Measurements from ENCODE around the gene SSBP4. TPM values are rescaled to one million over a fixed set of nuclear protein-coding genes. Genes with fewer than 3 reads are reported as not detected.

The SSBP4 gene
- total RNA-seq, 1 donor from 2014 or later, result 56.6 TPM

GRCh38 chr19:18428173-18428786 is 9.1 kb downstream of the SSBP4 start:
- no peaks in the 10 kb centered on the region for H3K27me3 Mint-ChIP-seq (ENCODE audit: low read depth, unreplicated experiment)
- H3K36me3 Mint-ChIP-seq (ENCODE audit: low read depth, unreplicated experiment), result peaks cover under 1% of the 10 kb centered on the region
- peaks cover 44% of the 10 kb centered on the region for H4K20me1 ChIP-seq (ENCODE audit: insufficient read depth, low read length)
- H3K4me1 Mint-ChIP-seq (ENCODE audit: low read depth, unreplicated experiment), result peaks cover 5% of the 10 kb centered on the region
- no peaks in the 10 kb centered on the region for H3K27me3 ChIP-seq (ENCODE audit: insufficient read depth, low read length)
- H3K4me3 ChIP-seq (ENCODE audit: insufficient read depth, low read depth, low read length), result no peak overlapping the region
- H3K9me3 ChIP-seq (ENCODE audit: insufficient read depth, low read depth, low read length), result no peaks in the 10 kb centered on the region
- H3K4me3 Mint-ChIP-seq (ENCODE audit: unreplicated experiment), result no peak overlapping the region
- H3K4me2 ChIP-seq (ENCODE audit: low read length), result peak overlapping the region; percentile 84
- H3K79me2 ChIP-seq (ENCODE audit: insufficient read depth, low read length), result peaks cover 51% of the 10 kb centered on the region
- H3K36me3 ChIP-seq (ENCODE audit: insufficient read depth, low read length), result no peaks in the 10 kb centered on the region
- no peaks in the 10 kb centered on the region for H3K9me3 Mint-ChIP-seq (ENCODE audit: unreplicated experiment)
- H3K27ac Mint-ChIP-seq (ENCODE audit: unreplicated experiment), result peak overlapping the region; percentile 12
- peaks cover 42% of the 10 kb centered on the region for H3K4me1 ChIP-seq (ENCODE audit: insufficient read depth, low read length)
- peak overlapping the region; percentile 75 for H3K9ac ChIP-seq (ENCODE audit: low read length)
- DNase-seq (ENCODE audit: low read depth) (no peak), FAIRE-seq (no peak)
- peak overlapping the region; percentile 72 for H3K27ac ChIP-seq (ENCODE audit: low read depth, low read length)
- TF ChIP-seq, protein P1, sequence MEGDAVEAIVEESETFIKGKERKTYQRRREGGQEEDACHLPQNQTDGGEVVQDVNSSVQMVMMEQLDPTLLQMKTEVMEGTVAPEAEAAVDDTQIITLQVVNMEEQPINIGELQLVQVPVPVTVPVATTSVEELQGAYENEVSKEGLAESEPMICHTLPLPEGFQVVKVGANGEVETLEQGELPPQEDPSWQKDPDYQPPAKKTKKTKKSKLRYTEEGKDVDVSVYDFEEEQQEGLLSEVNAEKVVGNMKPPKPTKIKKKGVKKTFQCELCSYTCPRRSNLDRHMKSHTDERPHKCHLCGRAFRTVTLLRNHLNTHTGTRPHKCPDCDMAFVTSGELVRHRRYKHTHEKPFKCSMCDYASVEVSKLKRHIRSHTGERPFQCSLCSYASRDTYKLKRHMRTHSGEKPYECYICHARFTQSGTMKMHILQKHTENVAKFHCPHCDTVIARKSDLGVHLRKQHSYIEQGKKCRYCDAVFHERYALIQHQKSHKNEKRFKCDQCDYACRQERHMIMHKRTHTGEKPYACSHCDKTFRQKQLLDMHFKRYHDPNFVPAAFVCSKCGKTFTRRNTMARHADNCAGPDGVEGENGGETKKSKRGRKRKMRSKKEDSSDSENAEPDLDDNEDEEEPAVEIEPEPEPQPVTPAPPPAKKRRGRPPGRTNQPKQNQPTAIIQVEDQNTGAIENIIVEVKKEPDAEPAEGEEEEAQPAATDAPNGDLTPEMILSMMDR (IDR thresholded peaks at IDR 0.05; ENCODE audit: insufficient read depth, low read depth, low read length), result no peak
- TF ChIP-seq EZH2 (IDR thresholded peaks at IDR 0.05; ENCODE audit: insufficient read depth, low read length), result no peak
- no peak overlapping the region for H2AFZ ChIP-seq (ENCODE audit: low read depth, low read length)

GRCh38 chr19:18428787-18429674 is 9.8 kb downstream of the SSBP4 start:
- H3K4me3 Mint-ChIP-seq (ENCODE audit: unreplicated experiment), result no peak overlapping the region
- H3K9me3 ChIP-seq (ENCODE audit: insufficient read depth, low read depth, low read length), result no peaks in the 10 kb centered on the region
- no peak for FAIRE-seq

More at GRCh38 chr19:18428787-18429674, 9.8 kb downstream of the SSBP4 start:
- Mint-ChIP-seq H3K9me3 (ENCODE audit: unreplicated experiment) (no peaks in the 10 kb centered on the region), H3K27ac (ENCODE audit: unreplicated experiment) (no peak overlapping the region), H3K4me1 (ENCODE audit: low read depth, unreplicated experiment) (peaks cover 5% of the 10 kb centered on the region), H3K27me3 (ENCODE audit: low read depth, unreplicated experiment) (no peaks in the 10 kb centered on the region), H3K36me3 (ENCODE audit: low read depth, unreplicated experiment) (no peaks in the 10 kb centered on the region)
- Histone ChIP-seq H3K79me2 (ENCODE audit: insufficient read depth, low read length) (peaks cover 45% of the 10 kb centered on the region), H3K9ac (ENCODE audit: low read length) (peak overlapping the region; percentile 75), H3K36me3 (ENCODE audit: insufficient read depth, low read length) (no peaks in the 10 kb centered on the region), H3K4me1 (ENCODE audit: insufficient read depth, low read length) (peaks cover 43% of the 10 kb centered on the region), H3K27me3 (ENCODE audit: insufficient read depth, low read length) (no peaks in the 10 kb centered on the region), H3K4me3 (ENCODE audit: insufficient read depth, low read depth, low read length) (peak overlapping the region; percentile 39), H4K20me1 (ENCODE audit: insufficient read depth, low read length) (peaks cover 37% of the 10 kb centered on the region), H2AFZ (ENCODE audit: low read depth, low read length) (no peak overlapping the region), H3K27ac (ENCODE audit: low read depth, low read length) (peak overlapping the region; percentile 72), H3K4me2 (ENCODE audit: low read length) (peak overlapping the region; percentile 84)
- DNase-seq (ENCODE audit: low read depth), result peak; percentile 63
- TF ChIP-seq EZH2 (IDR thresholded peaks at IDR 0.05; ENCODE audit: insufficient read depth, low read length), result no peak
- TF ChIP-seq, protein P1 (IDR thresholded peaks at IDR 0.05; ENCODE audit: insufficient read depth, low read depth, low read length), result no peak

Measured in astrocyte (in vitro differentiated cells and primary cell).